HepG2 (cell line): ENCODE data around the gene CIB2. TPM values are rescaled to one million over a fixed set of nuclear protein-coding genes. Genes with fewer than 3 reads are reported as not detected.
A peak's percentile ranks its signal among the peaks of the same experiment; 100 is the strongest.

Source experiments
- ADNP ChIP-seq: sonication (generic); formaldehyde crosslinking; IDR thresholded peaks from 2 replicates; pipeline ENCODE4 v1.4.0; 2020; ENCODE audit warnings: missing genetic modification reagents
- FLYWCH1 ChIP-seq: sonication (generic); formaldehyde crosslinking; IDR thresholded peaks from 2 replicates; pipeline ENCODE4 v1.8.1; 2023; ENCODE audit warnings: mild to moderate bottlenecking, missing genetic modification reagents
- GTF3A ChIP-seq: sonication (generic); formaldehyde crosslinking; conservative IDR thresholded peaks from 2 replicates; pipeline ENCODE4 v1.4.0; 2020; ENCODE audit warnings: mild to moderate bottlenecking, missing genetic modification reagents
- MAFG ChIP-seq: sonication (generic); formaldehyde crosslinking; IDR thresholded peaks from 2 replicates; pipeline ENCODE4 v1.5.1; 2020; ENCODE audit warnings: mild to moderate bottlenecking, missing genetic modification reagents
- MTA1 ChIP-seq: sonication (generic); formaldehyde crosslinking; IDR thresholded peaks from 2 replicates; pipeline ENCODE4 v1.4.0; 2020; ENCODE audit warnings: missing genetic modification reagents, mild to moderate bottlenecking, borderline replicate concordance
- POLR2AphosphoS2 ChIP-seq: IDR thresholded peaks from 2 replicates; pipeline ENCODE4 v1.6.1; 2011; ENCODE audit warnings: low read depth, low read length, improper control_type of control experiment
- POLR2AphosphoS5 ChIP-seq: IDR thresholded peaks from 2 replicates; pipeline ENCODE4 v1.6.1; 2012; ENCODE audit warnings: low read depth, low read length
- SIN3A ChIP-seq: IDR thresholded peaks from 2 replicates; pipeline ENCODE4 v1.6.1; 2011; ENCODE audit warnings: low read depth, mild to moderate bottlenecking, control low read depth, low read length, borderline replicate concordance
- SIX4 ChIP-seq: sonication (generic); formaldehyde crosslinking; IDR thresholded peaks from 2 replicates; pipeline ENCODE4 v1.4.0; 2020; ENCODE audit warnings: missing genetic modification reagents
- ZC3H13 ChIP-seq: sonication (generic); formaldehyde crosslinking; IDR thresholded peaks from 2 replicates; pipeline ENCODE4 v1.8.1; 2023; ENCODE audit warnings: mild to moderate bottlenecking, missing genetic modification reagents, moderate library complexity
- ZNF678 ChIP-seq: sonication (generic); formaldehyde crosslinking; IDR thresholded peaks from 2 replicates; pipeline ENCODE4 v1.4.0; 2020; ENCODE audit warnings: mild to moderate bottlenecking, missing genetic modification reagents
- ZNF800 ChIP-seq: sonication (generic); formaldehyde crosslinking; IDR thresholded peaks from 2 replicates; pipeline ENCODE4 v1.4.0; 2020; ENCODE audit warnings: missing genetic modification reagents
- ZNF816 ChIP-seq: sonication (generic); formaldehyde crosslinking; IDR thresholded peaks from 2 replicates; pipeline ENCODE4 v1.8.0; 2022; ENCODE audit warnings: missing genetic modification reagents, mild to moderate bottlenecking, borderline replicate concordance
- ZNF83 ChIP-seq: sonication (generic); formaldehyde crosslinking; IDR thresholded peaks from 2 replicates; pipeline ENCODE4 v1.4.0; 2020; ENCODE audit warnings: missing genetic modification reagents, mild to moderate bottlenecking, borderline replicate concordance
- polyA plus RNA-seq, 8 experiments: library from polyadenylated mRNA; depleted of rRNA in 3 of 8; stranded (reverse) in 7 of 8; unstranded in 1 of 8; fragments of >200 nt; fragmentation: Illumina TruSeq in 4 of 8; extraction: Trizol in 4 of 8; gene quantifications; 2 replicates each; pipeline versions ENCODE4 v1.2.1 to v1.2.3, GENCODE V29; 2011 to 2016; ENCODE audit warnings: low read depth in 4 of 8, missing spikeins in 1 of 8, mixed read lengths in 1 of 8; ENCODE audit not compliant: insufficient read depth in 1 of 8
- total RNA-seq, 5 experiments: library from RNA; depleted of rRNA; stranded (reverse); fragments of >200 nt; fragmentation: Illumina TruSeq; extraction: Trizol; gene quantifications; 2 replicates each; pipeline ENCODE4 v1.2.3, GENCODE V29; 2016; ENCODE audit warnings: low read depth in 1 of 5
- TF ChIP-seq, protein P1 (sequence below), 2 experiments: sonication (generic) in 1 of 2; formaldehyde crosslinking in 1 of 2; IDR thresholded peaks; 2 replicates each; pipeline versions ENCODE4 v1.4.0 to v1.6.1; 2016 to 2020; ENCODE audit warnings: borderline replicate concordance in 1 of 2, low read depth in 1 of 2, mild to moderate bottlenecking in 1 of 2, missing genetic modification reagents in 1 of 2
- TF ChIP-seq, protein P2 (sequence below): sonication (generic); formaldehyde crosslinking; IDR thresholded peaks from 2 replicates; pipeline ENCODE4 v1.4.0; 2020; ENCODE audit warnings: missing genetic modification reagents
- TF ChIP-seq, protein P3 (sequence below): sonication (generic); formaldehyde crosslinking; IDR thresholded peaks from 2 replicates; pipeline ENCODE4 v1.5.0; 2020; ENCODE audit warnings: missing genetic modification reagents
- TF ChIP-seq, protein P4 (sequence below): sonication (generic); formaldehyde crosslinking; conservative IDR thresholded peaks from 2 replicates; pipeline ENCODE4 v1.4.0; 2020; ENCODE audit warnings: missing genetic modification reagents

CIB2 gene
- total and polyA plus RNA-seq, 2 of the 13 experiments (the other 11 are each of a cell fraction or from before 2014, with no cell fraction given), result 1.4 to 1.5 TPM

- TF ChIP-seq, protein P1, sequence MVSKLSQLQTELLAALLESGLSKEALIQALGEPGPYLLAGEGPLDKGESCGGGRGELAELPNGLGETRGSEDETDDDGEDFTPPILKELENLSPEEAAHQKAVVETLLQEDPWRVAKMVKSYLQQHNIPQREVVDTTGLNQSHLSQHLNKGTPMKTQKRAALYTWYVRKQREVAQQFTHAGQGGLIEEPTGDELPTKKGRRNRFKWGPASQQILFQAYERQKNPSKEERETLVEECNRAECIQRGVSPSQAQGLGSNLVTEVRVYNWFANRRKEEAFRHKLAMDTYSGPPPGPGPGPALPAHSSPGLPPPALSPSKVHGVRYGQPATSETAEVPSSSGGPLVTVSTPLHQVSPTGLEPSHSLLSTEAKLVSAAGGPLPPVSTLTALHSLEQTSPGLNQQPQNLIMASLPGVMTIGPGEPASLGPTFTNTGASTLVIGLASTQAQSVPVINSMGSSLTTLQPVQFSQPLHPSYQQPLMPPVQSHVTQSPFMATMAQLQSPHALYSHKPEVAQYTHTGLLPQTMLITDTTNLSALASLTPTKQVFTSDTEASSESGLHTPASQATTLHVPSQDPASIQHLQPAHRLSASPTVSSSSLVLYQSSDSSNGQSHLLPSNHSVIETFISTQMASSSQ (IDR thresholded peaks at IDR 0.05; ENCODE audit: low read depth), result no peak
- TF ChIP-seq, protein P1 (CRISPR knock-in tag; IDR thresholded peaks at IDR 0.05; ENCODE audit: borderline replicate concordance), result no peak
- TF ChIP-seq, protein P2, sequence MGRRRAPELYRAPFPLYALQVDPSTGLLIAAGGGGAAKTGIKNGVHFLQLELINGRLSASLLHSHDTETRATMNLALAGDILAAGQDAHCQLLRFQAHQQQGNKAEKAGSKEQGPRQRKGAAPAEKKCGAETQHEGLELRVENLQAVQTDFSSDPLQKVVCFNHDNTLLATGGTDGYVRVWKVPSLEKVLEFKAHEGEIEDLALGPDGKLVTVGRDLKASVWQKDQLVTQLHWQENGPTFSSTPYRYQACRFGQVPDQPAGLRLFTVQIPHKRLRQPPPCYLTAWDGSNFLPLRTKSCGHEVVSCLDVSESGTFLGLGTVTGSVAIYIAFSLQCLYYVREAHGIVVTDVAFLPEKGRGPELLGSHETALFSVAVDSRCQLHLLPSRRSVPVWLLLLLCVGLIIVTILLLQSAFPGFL, result no peak
- TF ChIP-seq POLR2AphosphoS2 (no peak), POLR2AphosphoS5 (peak; percentile 53; the same call in 1 of the 2 replicates), ZNF83 (CRISPR knock-in tag) (no peak), ZNF678 (no peak), ZC3H13 (no peak), ADNP (no peak), FLYWCH1 (CRISPR knock-in tag) (no peak), MAFG (CRISPR knock-in tag) (no peak), GTF3A (CRISPR knock-in tag) (no peak), SIX4 (CRISPR knock-in tag) (no peak), ZNF800 (CRISPR knock-in tag) (no peak), ZNF816 (CRISPR knock-in tag) (no peak; the same call in 1 of the 2 replicates), MTA1 (CRISPR knock-in tag) (no peak; the same call in 1 of the 2 replicates), SIN3A (0 out of 2 replicates have a peak, but pooled peaks have one; percentile 1)
- TF ChIP-seq, protein P3, sequence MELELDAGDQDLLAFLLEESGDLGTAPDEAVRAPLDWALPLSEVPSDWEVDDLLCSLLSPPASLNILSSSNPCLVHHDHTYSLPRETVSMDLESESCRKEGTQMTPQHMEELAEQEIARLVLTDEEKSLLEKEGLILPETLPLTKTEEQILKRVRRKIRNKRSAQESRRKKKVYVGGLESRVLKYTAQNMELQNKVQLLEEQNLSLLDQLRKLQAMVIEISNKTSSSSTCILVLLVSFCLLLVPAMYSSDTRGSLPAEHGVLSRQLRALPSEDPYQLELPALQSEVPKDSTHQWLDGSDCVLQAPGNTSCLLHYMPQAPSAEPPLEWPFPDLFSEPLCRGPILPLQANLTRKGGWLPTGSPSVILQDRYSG (CRISPR knock-in tag), result peak; percentile 57; the same call in 1 of the 2 replicates
- TF ChIP-seq, protein P4, sequence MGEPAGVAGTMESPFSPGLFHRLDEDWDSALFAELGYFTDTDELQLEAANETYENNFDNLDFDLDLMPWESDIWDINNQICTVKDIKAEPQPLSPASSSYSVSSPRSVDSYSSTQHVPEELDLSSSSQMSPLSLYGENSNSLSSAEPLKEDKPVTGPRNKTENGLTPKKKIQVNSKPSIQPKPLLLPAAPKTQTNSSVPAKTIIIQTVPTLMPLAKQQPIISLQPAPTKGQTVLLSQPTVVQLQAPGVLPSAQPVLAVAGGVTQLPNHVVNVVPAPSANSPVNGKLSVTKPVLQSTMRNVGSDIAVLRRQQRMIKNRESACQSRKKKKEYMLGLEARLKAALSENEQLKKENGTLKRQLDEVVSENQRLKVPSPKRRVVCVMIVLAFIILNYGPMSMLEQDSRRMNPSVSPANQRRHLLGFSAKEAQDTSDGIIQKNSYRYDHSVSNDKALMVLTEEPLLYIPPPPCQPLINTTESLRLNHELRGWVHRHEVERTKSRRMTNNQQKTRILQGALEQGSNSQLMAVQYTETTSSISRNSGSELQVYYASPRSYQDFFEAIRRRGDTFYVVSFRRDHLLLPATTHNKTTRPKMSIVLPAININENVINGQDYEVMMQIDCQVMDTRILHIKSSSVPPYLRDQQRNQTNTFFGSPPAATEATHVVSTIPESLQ (CRISPR knock-in tag), result no peak
Observed at GRCh38 chr15:78131295-78132061, at the start of gene CIB2 (continued).
